HG02981 (cell line): ENCODE measurements around the gene ATXN2L.
"Not testable (repeated sequence)": the region's sequence is repeated elsewhere in the genome, so short reads cannot be mapped to it uniquely, and the experiment has no call there.

Experiments
- ATAC-seq: cut with Tn5 transposase; IDR thresholded peaks from one replicate; pipeline ENCODE4 v1.9.1; 2021; ENCODE audit warnings: mild to moderate bottlenecking, moderate library complexity; ENCODE audit not compliant: unreplicated experiment

The ATXN2L gene

GRCh38 chr16:28866454-28866804 lies 43.6 kb downstream of the ATXN2L start:
- ATAC-seq, result no peak

- ATAC-seq, result no peak
Measured at GRCh38 chr16:28867241-28867640, 44.4 kb downstream of the ATXN2L start.

GRCh38 chr16:28867646-28868045 lies 44.8 kb downstream of the ATXN2L start:
- ATAC-seq, result not testable (repeated sequence)

- no peak for ATAC-seq
Measured at GRCh38 chr16:28869201-28869600, 46.4 kb downstream of the ATXN2L start.

GRCh38 chr16:28872952-28873351 lies 50.2 kb downstream of the ATXN2L start:
- ATAC-seq, result no peak

- ATAC-seq, result no peak
Measured at GRCh38 chr16:28873543-28874201, 50.9 kb downstream of the ATXN2L start.

- ATAC-seq, result no peak
Measured at GRCh38 chr16:28874406-28874805, 51.6 kb downstream of the ATXN2L start.

- no peak for ATAC-seq
Measured at GRCh38 chr16:28875134-28876018, 52.6 kb downstream of the ATXN2L start.

- no peak for ATAC-seq
Measured at GRCh38 chr16:28876019-28876659, 53.3 kb downstream of the ATXN2L start.

- ATAC-seq, result no peak
Measured at GRCh38 chr16:28876973-28877654, 54.3 kb downstream of the ATXN2L start.

GRCh38 chr16:28877655-28878000 lies 54.8 kb downstream of the ATXN2L start:
- ATAC-seq, result no peak

GRCh38 chr16:28878083-28878926 lies 55.5 kb downstream of the ATXN2L start, which contains the start of gene ATP2A1:
Gene ATP2A1, plus strand, starts transcription at chr16:28878488. Its CDS starts 184 bp downstream, at chr16:28878672.
- ATAC-seq, result no peak

GRCh38 chr16:28879261-28879840 lies 56.6 kb downstream of the ATXN2L start:
- peak; percentile 17 for ATAC-seq

- ATAC-seq, result peak; percentile 89
Measured at GRCh38 chr16:28879841-28880588, 57.2 kb downstream of the ATXN2L start.

GRCh38 chr16:28880589-28880915 lies 57.8 kb downstream of the ATXN2L start:
- ATAC-seq, result no peak

- ATAC-seq, result no peak
Measured at GRCh38 chr16:28880955-28881354, 58.2 kb downstream of the ATXN2L start.

- not testable (repeated sequence) for ATAC-seq
Measured at GRCh38 chr16:28881565-28881964, 58.8 kb downstream of the ATXN2L start.

- ATAC-seq, result no peak
Measured at GRCh38 chr16:28882551-28883160, 59.9 kb downstream of the ATXN2L start.
